Ovary (tissue), 9 donors: Measurements from ENCODE around the gene DRAP1. TPM values are rescaled to one million over a fixed set of nuclear protein-coding genes. Genes with fewer than 3 reads are reported as not detected.

ENCODE experiments used
- DNase-seq, 5 donors: peaks; one replicate each; pipeline ENCODE4 v3.0.0-alpha.2; 2019 to 2020
- H3K27ac ChIP-seq, 2 donors: fragments of 200-600 bp; one replicate each; pipeline versions ENCODE4 v1.5.1 to v1.8.0; 2019 to 2022
- H3K27me3 ChIP-seq: fragments of 200-600 bp; one replicate; pipeline ENCODE4 v1.8.0; 2022
- H3K36me3 ChIP-seq: fragments of 200-600 bp; sonication (generic); one replicate; pipeline ENCODE4 v1.5.1; 2019
- H3K4me1 ChIP-seq: one replicate; pipeline ENCODE4 v1.8.1; 2013; ENCODE audit warnings: mild to moderate bottlenecking, moderate library complexity; ENCODE audit not compliant: insufficient read depth
- H3K4me3 ChIP-seq: fragments of 200-600 bp; sonication (generic); one replicate; pipeline ENCODE4 v1.5.1; 2017
- H3K9me3 ChIP-seq, 2 donors: fragments of 200-600 bp in 1 of 2; sonication (generic) in 1 of 2; one replicate each; pipeline versions ENCODE4 v1.5.1 to v1.8.1; 2013 to 2019; ENCODE audit warnings: mild to moderate bottlenecking in 1 of 2, moderate library complexity in 1 of 2
- CTCF ChIP-seq, 3 donors: fragments of 450-650 bp in 2 of 3; fragments of 200-600 bp in 1 of 3; IDR thresholded peaks; one replicate each; pipeline versions ENCODE4 v1.5.1 to v1.8.0; 2016 to 2022; ENCODE audit warnings: antibody characterized with exemption in 3 of 3, mild to moderate bottlenecking in 1 of 3
- EP300 ChIP-seq: sonication (generic); formaldehyde crosslinking; IDR thresholded peaks from one replicate; pipeline ENCODE4 v1.6.1; 2017; ENCODE audit warnings: antibody characterized with exemption
- POLR2A ChIP-seq: fragments of 450-650 bp; IDR thresholded peaks from one replicate; pipeline ENCODE4 v1.6.1; 2017; ENCODE audit warnings: antibody characterized with exemption, mild to moderate bottlenecking, moderate library complexity
- whole genome bisulfite sequencing, 3 donors: extraction: QIAGEN DNeasy Blood & Tissue Kit in 1 of 3; methylation state at CpG; one replicate each; pipeline versions ENCODE4 v1.1.5 to v1.1.7; 2013 to 2017; 5-methylcytosine and 5-hydroxymethylcytosine counted together
- intact Hi-C, 4 donors: fragments of 100-400 bp; cut with DNase I; formaldehyde crosslinking; loops; one replicate each; pipeline versions ENCODE4 v1.11.0 to v1.15.1; 2022 to 2023
- polyA plus RNA-seq, 2 donors: library from polyadenylated mRNA; stranded (reverse); fragments of 200-250 nt in 1 of 2; fragments of 350-450 nt in 1 of 2; fragmentation: Illumina TruSeq in 1 of 2; extraction: RNeasy Lipid Tissue Mini Kit (QIAGEN cat#74804) in 1 of 2; gene quantifications; one replicate each; pipeline ENCODE4 v1.2.3, GENCODE V29; 2013 to 2014
- total RNA-seq, 7 donors: library from RNA; depleted of rRNA in 2 of 7; stranded (reverse); fragments of >200 nt in 2 of 7; fragmentation: NEBNext Ultra II Directional in 3 of 7; extraction: Animal tissue kit (Norgen Biotek cat#: 25700) in 3 of 7; gene quantifications; one replicate each; pipeline versions ENCODE4 v1.1.0 to v1.2.4, GENCODE V29; 2016 to 2023
- donor health status: DM: no; HTN: no; CAD: no; lungs with moderate emphysema.
- donor health status: DM: no; HTN: no; CAD: no.
- donor health status: Bipolar disorder and iron deficiency.
- donor health status: DM: yes; HTN: yes; CAD: no.
- donor health status: DM: no; HTN: no; CAD: no.
- donor health status: DM: yes; HTN: yes; CAD: no.

DRAP1 gene
- total and polyA plus RNA-seq, 9 donors = 22.2 to 86.7 (median 78.3) TPM

GRCh38 chr11:65964906-65965305, 45.7 kb downstream of the DRAP1 start:
- TF ChIP-seq POLR2A = no peak
- no peak for TF ChIP-seq CTCF (IDR thresholded peaks at IDR 0.05)
- no peak for TF ChIP-seq EP300

GRCh38 chr11:65965986-65966762, 46.9 kb downstream of the DRAP1 start:
- 84 to 87% (median 86%) methylated on average over 33 to 36 of the region's 36 CpGs for WGBS, 3 donors

More at GRCh38 chr11:65964906-65965305, 45.7 kb downstream of the DRAP1 start:
- DNase-seq = no peak
- Histone ChIP-seq H3K4me3 (no peak overlapping the region), H3K9me3 (no peaks in the 10 kb centered on the region), H3K4me1 (peaks cover 9% of the 10 kb centered on the region), H3K27me3 (no peaks in the 10 kb centered on the region), H3K36me3 (no peaks in the 10 kb centered on the region), H3K27ac (no peak overlapping the region)
- intact Hi-C loops = loop anchor here in 2 of 4 donors (5.0 to 10.0 kb wide), 4 partner anchors 32 to 80 kb away; partner anchors contain the start of gene FIBP (in 2 of the 2)
- WGBS, 3 donors = 80 to 88% (median 87%) methylated on average over 7 to 10 of the region's 10 CpGs

GRCh38 chr11:65967329-65967934, 48.2 kb downstream of the DRAP1 start:
- no peak for DNase-seq
- intact Hi-C loops = loop anchor here in 2 of 4 donors (5.0 to 10.0 kb wide), 2 partner anchors 45 to 83 kb away; partner anchors contain the start of gene FIBP (in 1 of the 2)
- Histone ChIP-seq H3K27me3 (no peaks in the 10 kb centered on the region), H3K9me3 (no peaks in the 10 kb centered on the region), H3K4me3 (no peak overlapping the region), H3K27ac (no peak overlapping the region), H3K4me1 (peaks cover 7% of the 10 kb centered on the region), H3K36me3 (no peaks in the 10 kb centered on the region)
- 89 to 90% (median 89%) methylated on average over 30 of the region's 30 CpGs for WGBS, 3 donors
- TF ChIP-seq EP300 (no peak), POLR2A (no peak), CTCF (IDR thresholded peaks at IDR 0.05) (no peak)

More at GRCh38 chr11:65965986-65966762, 46.9 kb downstream of the DRAP1 start:
- Histone ChIP-seq H3K27me3 (no peaks in the 10 kb centered on the region), H3K36me3 (no peaks in the 10 kb centered on the region), H3K4me3 (no peak overlapping the region), H3K9me3 (no peaks in the 10 kb centered on the region), H3K4me1 (peaks cover 9% of the 10 kb centered on the region), H3K27ac (no peak overlapping the region)
- TF ChIP-seq EP300 (no peak), CTCF (IDR thresholded peaks at IDR 0.05) (no peak), POLR2A (no peak)
- DNase-seq = no peak
- intact Hi-C loops = loop anchor here in 2 of 4 donors (5.0 to 10.0 kb wide), 2 partner anchors 44 to 81 kb away; partner anchors contain the start of gene FIBP (in 1 of the 2)

- no peaks in the 10 kb centered on the region for H3K9me3 ChIP-seq
- intact Hi-C loops = loop anchor here in 2 of 4 donors (5.0 to 10.0 kb wide), 2 partner anchors 47 to 84 kb away; partner anchors contain the start of gene FIBP (in 1 of the 2)
- WGBS, 3 donors = 69 to 73% (median 71%) methylated on average over 15 of the region's 15 CpGs
- no peaks in the 10 kb centered on the region for H3K36me3 ChIP-seq
- no peaks in the 10 kb centered on the region for H3K27me3 ChIP-seq
- no peaks in the 10 kb centered on the region for H3K4me1 ChIP-seq
- no peak overlapping the region for H3K4me3 ChIP-seq
- no peak overlapping the region for H3K27ac ChIP-seq
- TF ChIP-seq CTCF (IDR thresholded peaks at IDR 0.05) (no peak), POLR2A (no peak), EP300 (no peak)
- DNase-seq = no peak
Observed at GRCh38 chr11:65968600-65969482, 49.6 kb downstream of the DRAP1 start.
